IPS-NIHi7 (cell line): Measurements from ENCODE around the gene DPP10.

Experiments used
- DNase-seq: peaks from one replicate; pipeline ENCODE4 v3.0.0; 2012; ENCODE audit warnings: mixed read lengths; ENCODE audit errors: extremely low spot score

Gene DPP10

DNA sequence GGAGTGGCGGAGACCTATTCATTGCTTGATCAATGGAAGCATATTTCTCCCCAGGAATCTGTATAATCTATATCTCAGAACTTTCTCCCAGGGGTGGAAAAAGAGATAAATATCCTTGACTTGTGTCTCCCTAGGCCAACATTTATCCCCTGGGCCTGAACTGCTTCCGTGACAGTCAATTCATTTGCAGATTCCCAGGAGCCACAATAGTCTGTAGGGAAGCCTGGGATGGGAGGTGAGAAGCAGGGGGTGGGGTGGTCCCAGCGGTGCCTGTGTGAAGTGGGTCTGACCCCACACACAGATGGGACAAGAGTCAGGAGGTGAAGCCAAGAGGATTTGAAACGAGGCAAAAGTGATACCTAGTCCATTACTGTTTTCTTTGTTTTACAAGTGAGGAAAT is 166.8 kb downstream of the DPP10 start:
- DNase-seq, result no peak

DNA sequence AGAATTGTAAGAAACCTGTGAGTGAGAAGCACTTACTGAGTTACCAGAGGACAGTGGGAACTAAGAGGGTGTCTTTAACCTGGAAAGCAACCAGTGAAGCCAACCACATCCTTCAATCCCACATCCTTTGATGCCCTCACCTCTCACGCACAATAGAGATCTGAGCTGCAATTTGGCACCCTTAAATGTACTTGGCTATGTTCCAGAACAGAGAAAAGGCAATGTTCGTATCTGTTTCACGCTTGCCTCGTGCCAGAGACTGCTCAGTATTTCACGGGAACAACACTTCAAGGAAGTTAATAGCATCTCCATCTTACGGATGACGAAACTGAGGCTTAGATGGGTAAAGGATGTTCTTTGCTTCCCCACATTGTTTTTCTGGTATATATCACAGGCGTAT is 167.4 kb downstream of the DPP10 start:
- no peak for DNase-seq

DNA sequence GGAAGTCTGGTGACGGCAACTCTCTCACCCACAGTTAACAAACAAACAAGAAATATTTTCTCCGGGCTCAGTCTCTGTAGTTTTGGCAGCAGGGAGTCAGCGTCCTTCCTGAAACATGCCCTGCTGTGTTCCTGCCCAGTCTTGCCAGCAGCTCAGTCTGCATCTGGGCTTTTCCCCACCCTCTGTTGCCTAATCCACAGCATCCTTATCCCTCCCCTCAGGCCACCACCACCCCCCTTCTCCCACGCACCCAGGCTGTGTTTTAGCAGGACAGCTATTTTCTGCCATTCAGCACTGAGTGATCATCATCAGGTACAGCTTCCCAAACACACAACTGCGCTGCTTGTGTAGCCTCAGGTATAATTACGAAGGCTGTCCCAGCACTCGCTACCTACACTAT is 168.2 kb downstream of the DPP10 start:
- peak; percentile 20 for DNase-seq

DNA sequence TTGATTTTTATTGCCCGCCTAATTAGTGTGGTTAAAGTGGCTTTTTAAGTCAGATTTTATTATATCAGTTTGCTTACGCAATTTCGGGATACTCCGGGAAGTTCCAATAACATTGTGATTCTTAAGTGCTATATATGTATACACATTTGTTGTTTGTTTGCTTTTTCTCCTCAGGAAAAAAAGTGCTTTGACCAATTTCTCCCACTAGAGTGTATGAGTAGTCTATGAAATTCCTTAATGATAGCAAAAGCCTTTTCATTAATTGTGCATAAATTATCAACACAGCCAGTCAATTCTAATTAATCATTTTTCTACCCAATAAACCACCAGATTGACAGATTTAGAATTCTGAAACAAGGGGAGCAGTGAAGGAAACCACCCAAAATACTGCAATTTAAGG is 172.2 kb downstream of the DPP10 start:
- no peak for DNase-seq

DNA sequence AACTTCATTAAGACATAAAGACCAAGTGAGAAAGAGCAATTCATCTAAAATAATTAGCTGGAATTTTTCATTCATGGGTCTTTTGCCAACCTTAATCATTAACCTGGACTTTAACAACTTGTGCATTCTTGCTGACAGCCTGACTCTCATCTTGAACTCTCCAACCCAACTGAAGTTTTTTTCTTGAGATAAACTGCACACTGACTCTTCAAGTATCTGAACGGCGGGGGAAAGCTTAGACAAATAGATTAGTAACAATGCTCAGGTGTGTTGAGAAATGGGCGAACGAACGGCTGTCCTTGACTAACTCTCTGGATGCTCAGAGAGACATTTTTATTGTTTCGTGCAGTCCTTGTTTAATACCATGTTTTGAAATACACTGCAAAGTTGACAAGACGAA is 186.0 kb downstream of the DPP10 start:
- DNase-seq, result no peak

DNA sequence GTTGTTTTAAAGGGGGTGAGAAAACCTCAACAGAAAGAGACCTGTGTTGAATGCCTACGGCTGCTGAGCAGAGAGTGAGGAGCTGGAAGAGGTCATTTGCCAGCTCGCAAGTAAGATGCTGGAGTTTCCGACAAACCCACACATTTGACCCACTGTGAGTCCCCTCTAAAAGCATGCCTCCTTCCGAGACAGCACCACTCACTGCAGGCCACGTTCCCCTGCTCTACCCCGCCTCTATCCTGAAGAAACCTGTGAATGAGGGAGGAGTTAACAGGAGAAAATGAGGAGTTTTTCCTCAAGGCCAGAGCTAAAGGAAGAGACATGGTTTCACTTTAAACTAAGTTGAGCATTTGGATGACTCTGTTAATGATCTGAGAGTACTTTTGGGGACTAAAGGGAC is 188.7 kb downstream of the DPP10 start:
- peak; percentile 15 for DNase-seq

DNA sequence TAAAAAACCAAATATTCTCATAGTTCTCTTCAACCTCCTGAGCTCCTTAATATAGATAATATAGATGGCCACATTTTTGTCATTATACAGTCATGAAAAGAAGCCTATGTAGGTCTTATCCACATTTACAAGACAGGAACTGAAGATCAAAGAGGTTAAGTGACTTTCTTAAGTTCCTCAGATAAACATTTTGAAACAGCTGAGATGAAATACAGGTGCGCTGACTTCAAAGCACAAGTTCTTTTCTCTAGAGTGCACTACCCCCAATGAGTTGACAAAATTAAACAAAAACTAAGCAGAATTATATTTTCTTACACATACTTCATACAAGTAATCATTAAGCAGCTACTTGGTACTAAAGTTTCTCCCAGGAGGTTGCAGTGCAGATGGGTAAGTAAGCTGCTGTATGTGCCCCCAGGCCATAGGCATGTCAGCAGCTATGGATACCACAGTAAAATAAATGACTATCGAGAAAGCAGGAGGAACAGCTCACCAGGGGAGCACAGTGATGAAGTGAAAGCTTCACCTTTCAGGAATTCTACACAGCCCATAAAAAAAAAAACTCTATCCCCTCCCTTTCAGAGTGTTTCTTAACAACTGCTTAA is 199.8 kb downstream of the DPP10 start:
- no peak for DNase-seq

DNA sequence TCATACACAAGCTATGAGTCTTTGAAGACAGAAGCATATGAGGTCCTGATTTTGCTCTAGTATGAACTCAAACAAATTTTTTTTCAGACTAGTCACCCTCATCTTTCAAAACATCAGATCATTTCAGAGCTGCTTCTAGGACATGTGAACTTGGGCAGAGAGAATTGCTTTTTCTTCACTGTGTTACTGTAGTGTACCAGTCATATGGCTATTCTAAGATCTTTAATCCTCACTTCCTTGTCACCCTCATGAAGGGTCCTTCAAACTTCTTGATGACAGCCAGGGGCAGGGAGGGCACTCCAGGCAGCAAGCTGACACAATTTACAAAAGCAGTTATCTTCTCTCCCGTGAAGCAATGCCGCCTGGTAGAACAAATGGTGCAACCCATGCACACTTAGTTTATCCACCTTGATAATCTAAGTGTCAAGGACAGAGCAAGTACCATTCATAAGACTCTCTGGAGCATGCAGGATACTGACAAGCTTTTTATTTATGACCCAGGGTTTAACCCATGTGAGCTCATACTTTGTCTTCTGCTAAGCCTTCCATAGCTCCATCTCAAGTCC is 200.6 kb downstream of the DPP10 start:
- DNase-seq, result no peak

DNA sequence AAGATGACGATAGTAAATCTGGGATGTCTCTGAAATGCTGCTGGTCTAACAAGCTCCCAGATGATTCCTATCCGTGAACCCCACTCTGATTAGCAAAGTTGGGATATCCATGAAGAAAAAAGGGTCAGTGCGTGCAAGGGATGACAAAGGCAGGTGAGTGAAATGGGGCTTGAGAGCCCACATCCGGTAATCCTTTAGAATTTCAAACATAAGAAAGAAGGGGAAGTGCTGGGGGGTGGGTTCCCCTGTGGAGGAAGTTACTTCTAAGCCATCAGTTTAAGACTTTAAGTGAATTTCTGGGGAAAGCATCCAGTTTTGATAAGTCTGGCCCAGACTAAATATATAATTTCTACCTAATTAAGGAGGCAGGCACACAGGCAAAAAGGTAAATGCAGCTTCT is 209.5 kb downstream of the DPP10 start:
- DNase-seq, result no peak

DNA sequence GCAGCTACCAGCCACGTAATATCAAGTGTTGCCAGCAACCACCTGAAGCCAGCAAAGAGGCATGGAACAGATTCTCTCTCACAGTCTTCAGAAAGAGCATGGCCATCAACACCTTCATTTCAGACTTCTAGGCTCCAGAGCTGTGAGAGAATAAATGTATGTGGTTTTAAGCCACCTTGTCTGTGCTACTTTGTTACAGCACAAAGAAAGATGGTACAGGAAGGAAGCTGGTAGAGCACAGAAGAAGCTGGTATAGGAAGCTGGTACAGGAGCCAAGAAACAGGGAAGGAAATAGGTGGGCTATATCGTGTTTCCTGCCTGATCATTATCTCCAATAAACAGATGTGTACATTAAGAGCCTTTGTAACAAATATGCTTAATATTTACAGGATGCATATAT is 217.4 kb downstream of the DPP10 start:
- DNase-seq, result no peak

DNA sequence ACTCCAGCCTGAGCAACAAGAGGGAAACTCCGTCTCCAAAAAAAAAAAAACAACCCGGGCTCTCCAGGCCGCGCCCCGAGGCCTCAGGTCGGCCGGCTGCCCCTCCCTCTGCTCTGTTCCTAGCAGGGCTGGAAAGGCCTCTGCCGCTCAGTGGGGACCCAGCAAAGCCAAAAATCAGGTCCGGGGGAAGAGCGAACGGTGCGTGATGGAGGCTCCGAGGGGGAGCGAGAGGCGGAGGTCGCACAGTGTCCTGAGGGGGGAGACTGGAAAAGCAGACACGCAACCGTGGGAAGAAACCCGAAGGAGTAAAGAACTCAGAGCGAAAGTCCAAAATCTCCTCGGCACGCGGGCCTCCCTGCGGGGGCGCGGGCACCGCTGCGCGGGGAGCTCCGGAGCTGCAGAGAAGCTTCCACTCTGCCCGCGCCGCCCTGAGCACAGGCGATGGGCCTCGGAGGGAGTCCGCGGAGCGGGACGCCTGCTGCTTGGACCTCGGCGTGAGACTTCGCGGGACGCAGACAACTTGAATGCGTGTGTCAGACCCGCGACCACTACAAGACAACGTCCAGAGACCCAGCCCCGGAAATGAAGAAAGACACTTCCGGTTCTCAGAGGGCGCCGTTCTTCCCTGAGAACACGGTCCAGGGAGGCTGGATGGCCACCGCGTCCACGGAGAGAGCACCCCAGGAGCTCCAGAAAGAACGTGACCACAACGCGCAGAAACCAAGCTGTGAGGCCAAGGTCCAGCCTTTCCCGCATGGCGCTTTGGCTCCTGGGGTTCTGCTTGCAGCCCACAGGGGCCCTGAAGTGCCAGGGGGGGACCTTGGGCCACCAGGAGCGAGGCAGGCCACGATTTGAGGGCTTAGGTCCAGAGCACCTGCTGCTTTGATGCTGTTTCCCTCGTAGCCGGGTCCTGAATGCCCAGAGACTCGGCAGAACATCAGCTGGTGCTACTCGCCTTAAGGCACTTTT is 219.8 kb downstream of the DPP10 start:
- peak; percentile 73 for DNase-seq

DNA sequence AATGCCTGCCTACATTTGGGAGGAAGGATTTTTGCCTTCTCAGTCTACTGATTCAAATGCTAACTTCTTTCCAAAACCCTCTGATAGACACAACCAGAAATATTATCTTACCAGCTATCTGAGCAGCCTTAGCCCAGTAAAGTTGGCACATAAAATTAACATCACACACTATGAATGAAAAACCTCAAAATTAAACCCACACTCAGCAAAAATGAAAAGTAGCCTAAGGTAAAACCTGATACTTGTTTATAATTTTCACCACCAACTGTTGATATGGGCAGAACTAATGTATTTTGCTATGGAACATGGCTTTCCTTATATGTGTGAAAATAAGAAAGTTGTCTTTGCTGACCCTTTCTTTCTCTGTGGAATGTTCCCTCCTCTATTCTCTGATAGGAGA is 226.0 kb downstream of the DPP10 start:
- no peak for DNase-seq

DNA sequence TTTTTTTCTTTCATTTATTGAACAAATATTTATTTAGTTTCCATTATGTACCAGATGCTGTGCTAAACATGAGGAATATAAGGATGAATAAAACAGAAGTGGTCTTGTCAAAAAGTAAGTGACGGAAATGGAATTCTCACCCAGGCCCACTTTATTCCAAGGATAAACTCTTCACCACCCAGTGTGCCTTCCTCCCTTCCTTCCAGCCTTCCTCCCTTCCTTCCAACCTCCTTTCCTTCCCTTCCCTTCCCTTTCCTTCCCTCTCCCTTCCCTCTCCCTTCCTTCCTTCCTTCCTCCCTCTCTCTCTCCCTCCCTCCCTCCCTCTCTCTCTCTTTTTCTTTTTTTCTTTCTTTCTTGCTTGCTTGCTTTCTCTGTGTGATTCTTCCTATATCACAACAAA is 240.8 kb downstream of the DPP10 start:
- no peak for DNase-seq

DNA sequence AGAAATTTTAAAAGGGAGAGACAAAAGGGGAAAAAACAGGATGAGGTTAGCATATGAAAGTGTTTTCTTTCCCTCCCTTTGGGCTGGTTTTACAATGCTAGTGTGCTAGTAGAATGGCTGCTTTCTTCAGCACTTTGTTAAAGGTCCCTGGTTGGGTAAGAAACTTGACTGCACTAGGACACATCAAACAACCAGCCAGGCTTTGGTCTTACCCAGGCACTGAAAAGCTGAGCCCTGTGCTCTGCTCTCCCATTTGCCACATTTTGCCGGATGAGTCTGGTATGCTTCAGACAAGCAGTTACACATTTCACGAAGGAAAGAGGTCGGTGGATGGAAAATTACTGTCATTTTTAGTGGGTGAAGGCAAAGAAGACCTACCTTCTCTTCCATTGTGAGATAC is 242.0 kb downstream of the DPP10 start:
- peak; percentile 22 for DNase-seq

DNA sequence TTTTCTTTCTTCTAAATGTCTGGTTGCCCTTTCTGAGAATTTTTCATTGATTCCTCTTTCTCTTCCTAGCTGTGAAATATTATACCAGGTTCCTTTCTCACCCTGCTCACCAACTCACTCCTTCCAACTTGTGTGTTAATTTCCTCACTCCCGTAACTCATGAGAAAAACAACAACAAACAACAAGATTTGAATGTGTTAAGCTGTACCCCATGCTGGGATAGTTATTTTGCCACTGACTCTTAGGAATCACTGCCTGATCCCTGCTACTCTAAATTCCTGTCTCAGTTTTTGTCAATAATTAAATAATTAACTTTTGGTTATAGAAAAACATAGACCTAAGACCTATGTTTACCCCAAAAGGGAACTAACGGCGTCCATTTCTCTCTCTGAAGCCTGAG is 242.7 kb downstream of the DPP10 start:
- peak; percentile 20 for DNase-seq

DNA sequence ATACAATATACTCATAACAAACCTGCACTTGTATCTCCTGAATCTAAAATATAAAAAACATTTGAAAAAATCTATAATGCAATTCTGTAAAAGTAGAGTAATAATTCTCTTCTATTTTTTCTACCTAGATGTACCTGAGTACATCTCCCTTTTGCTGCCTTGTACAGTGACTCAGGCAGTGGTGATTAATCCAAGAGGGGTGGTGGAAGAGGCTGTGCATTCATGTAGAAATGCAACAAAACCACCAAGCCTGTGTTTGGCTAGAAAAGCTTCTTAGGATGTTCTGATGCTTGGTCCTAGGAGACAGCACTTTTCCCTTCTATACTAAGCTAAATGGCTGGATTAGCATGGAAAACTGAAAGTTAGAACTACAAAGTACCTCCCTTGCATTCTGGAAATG is 245.8 kb downstream of the DPP10 start:
- DNase-seq, result no peak

DNA sequence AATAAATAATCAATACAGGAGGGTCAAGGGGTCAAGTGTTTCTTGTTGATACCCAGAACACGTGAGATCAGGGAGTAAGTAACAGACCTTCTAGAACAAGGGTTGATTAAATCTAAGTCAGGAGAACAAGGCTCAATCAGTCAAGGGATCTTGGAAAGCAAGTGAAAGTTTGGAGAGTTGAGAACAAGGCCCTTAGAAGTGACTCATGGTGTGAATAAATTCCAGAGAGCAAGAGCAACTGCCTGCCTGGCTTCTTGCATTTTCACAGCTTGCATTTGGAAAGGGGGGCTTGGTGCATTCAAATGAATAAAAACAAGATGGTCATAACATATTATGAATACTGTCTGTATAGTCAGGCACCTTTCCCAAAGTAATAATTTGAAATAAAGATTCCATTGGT is 256.1 kb downstream of the DPP10 start:
- peak; percentile 29 for DNase-seq

DNA sequence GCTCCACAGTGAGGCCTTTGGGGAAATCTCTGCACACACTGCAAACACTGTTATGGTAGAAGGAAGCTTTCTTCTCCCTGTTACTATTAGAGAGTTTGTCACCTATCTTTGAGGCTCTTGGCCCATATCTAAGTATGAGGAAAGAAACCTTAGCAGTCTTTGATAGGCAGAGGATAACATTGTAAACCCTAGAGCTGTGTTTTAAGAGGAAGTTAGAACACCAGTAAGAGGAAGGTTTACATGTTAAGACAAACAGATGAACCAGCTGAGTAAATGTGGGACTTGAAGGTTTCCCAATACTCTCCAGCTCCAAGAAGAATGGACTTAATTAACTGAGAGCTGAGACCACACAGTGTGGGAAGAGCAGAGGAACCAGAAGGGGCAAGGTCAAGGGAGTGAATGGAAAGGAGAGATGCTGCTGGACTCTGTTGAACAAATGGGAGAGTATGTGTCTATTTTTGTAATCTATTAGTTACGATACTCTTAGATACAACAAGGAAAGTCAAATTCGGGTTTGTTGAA is 257.0 kb downstream of the DPP10 start:
- DNase-seq, result no peak

DNA sequence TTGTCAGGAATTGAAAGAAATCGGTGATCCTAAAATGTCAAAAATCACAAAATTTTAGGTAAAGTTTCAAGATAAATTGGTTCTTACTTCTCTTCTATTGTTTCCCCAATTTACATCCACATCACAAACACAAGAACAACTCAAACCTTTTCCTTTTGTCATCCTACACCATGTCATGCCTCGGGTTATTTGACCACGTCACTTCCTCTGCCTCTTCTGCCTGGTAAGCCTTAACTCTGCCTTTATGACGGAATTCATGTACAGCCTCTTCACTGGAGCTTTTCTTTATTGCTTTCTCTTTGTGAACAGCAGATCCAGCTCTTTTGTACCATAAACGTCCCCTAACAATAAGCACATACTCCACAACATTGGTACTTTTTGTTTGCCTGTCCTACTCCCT is 258.0 kb downstream of the DPP10 start:
- no peak for DNase-seq

DNA sequence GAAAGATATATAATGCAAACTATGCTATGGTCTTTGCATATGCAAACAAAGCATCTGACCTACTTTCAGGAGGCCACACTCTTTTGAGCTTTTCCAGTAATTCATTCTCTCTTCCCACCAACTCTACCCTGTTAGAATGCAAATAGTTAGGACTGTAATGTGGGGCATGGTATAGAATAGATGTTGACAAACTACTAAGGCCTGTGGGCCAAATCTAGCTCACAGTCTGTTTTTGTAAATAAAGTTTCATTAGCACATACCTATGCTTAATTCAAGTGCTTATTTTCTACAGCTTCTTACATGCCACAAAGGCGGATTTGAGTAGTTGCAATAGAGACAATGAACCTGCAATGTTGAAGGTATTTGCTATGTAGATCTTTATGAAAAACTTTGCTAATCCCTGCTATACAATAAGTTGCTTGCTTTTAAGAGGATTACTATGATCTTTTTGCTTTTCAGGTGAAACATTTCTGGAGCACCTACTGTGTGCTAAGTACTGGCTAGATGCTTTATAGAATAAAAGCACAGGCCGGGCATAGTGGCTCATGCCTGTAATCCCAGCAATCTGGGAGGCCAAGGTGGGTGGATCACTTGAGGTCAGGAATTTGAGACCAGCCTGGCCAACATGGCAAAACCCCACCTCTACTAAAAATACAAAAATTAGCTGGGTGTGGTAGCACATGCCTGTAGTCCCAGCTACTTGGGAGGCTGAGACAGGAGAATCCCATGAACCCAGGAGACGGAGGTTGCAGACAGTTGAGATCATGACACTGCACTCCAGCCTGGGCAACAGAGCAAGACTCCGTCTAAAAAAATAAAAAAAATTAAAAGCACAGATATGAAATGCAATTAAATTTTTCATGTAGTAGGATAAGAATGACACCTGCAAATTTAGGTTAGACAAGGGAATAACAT is 267.8 kb downstream of the DPP10 start:
- no peak for DNase-seq

DNA sequence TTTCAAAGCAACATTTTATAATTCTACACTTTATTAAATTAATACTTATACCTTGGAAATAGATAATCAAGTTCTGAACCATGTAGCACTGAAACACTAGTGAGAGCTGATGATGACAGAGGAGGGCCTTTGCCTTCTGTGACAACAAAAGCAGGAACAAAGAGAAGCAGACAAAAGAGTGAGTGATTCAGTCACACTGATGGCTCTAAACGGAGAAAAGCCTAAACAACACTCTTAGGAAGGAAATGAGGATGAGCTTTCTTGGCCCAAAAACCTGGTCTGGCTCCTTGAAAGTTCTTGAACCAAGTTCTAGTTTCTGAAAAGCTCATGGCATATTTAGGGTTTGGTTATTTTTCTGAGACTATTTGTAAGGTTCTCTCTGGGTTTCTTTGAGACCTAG is 271.9 kb downstream of the DPP10 start:
- peak; percentile 23 for DNase-seq

DNA sequence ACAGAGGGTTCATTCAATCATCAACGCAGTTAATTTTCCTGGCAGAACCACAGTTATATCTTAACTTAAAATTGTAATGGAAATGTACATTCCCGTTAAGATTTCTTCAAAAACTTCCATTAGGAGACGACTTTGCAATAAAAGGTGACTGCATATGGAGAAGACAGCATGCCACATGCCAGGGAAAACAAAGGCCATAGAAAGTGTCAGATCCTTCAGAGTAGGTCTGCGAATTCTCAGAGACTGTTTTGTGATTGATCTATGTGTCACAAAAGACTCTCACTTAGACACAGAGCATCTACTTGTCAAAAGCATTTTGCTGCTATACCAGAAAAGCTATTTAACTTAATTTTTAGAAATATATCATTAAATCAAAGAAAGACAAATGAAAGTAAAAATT is 274.6 kb downstream of the DPP10 start:
- DNase-seq, result no peak
